G401 (cell line): ENCODE measurements around the gene UCK1. TPM values are rescaled to one million over a fixed set of nuclear protein-coding genes. Genes with fewer than 3 reads are reported as not detected.

Experiments used
- DNase-seq: peaks from one replicate; pipeline ENCODE4 v3.0.0-alpha.2; 2015; ENCODE audit warnings: low spot score
- in situ Hi-C: cut with HindIII; loops from 2 replicates; pipeline ENCODE4 v1.10.0; 2016; ENCODE audit warnings: low sequenced_read_pairs, mixed read lengths
- total RNA-seq: library from RNA; depleted of rRNA; stranded (reverse); fragments of >200 nt; shearing (Covaris generic); gene quantifications from 2 replicates; pipeline ENCODE4 v1.2.3, GENCODE V29; 2014; rRNA removed

The UCK1 gene
- total RNA-seq, 1 experiment from 2014 or later: 45.8 TPM

DNA sequence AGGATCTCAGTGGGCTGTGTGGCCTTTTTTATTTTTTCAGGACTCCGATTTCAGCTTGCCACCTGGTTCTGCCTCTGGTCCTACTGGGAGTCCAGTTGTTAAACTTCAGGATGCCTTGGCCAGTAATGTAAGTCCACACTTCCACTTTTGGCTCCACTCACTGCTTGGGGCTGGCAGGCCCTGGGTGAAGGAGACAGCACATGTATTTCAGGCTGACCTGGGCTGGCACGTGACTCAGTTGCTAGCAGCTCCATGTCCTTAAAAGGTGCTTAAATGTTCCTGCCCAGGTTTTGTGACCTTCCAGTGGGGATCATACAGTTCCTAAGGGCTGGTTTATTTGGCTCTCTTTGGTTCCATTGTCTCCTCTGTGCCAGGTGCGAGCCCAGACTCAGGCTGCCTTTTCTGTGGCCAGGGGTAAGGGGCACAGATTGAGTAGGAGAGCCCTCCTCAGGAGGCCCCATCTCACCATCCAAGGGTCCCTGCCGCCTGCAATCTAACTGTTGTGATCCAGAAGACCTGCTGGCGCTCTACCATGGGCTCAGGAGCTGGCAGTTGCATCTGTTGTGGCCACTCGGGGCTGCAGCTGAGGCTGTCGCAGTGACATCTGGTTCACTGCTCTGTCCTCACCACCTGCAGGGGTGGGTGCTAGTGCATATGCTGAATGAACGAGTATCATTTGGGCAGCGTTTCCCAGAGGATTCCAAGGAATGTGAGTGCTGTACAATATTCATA lies 47.6 kb downstream of the UCK1 start:
- in situ Hi-C loops: no loop called here
- peak; percentile 64 for DNase-seq

DNA sequence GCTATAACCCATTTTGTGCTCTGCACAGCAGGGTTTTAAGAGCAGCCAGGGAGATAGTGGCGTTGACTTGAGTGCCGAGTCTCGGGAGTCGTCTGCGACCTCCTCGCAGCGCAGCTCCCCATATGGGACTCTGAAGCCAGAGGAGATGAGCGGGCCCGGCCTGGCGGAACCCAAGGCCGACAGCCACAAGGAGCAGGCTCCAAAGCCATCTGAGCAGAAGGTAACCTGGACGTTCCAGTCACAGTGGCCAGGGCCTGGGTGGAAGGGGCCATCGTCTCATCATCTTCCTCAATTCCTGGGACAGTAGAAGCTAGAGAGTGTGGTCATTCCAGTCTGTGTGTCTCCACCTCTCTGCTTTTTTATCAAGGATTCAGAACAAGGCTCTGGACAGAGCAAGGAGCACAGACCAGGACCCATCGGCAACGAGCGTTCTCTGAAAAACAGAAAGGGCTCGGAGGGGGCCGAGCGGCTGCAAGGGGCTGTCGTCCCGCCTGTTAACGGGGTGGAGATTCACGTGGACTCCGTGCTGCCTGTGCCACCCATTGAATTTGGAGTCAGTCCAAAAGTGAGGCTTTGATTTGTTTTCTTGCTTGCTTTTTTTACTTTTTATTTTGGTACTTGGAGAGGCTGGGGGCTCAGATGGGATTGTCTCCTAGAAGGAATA lies 48.6 kb downstream of the UCK1 start:
- no peak for DNase-seq
- in situ Hi-C loops: no loop called here

- in situ Hi-C loops: no loop called here
- peak; percentile 46 for DNase-seq
Observed at GRCh38 chr9:131481441-131482342, 49.4 kb downstream of the UCK1 start.

- DNase-seq: no peak
- in situ Hi-C loops: no loop called here
Observed at GRCh38 chr9:131480258-131480657, 50.8 kb downstream of the UCK1 start.

DNA sequence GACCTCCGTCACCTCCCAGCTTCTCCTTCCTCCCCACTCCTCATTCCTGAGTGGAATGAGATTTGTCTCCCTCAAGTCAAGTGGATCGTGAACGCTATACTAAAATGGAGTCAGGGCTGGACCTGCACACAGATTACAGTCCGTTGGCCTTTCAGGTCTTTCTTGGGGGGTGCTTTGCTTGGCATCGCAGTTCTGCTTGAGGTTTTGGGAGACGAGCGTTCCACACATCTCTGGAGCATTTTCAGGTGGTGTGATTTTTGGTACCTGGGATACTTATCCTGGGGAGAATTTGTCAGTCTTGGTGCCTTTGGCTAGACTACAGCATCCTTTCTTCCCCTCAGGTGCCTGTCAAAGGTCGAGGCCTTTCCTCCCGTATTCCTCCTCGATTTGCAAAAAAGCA lies 52.2 kb downstream of the UCK1 start:
- no peak for DNase-seq
- in situ Hi-C loops: no loop called here

- in situ Hi-C loops: no loop called here
- DNase-seq: peak; percentile 41
Observed at GRCh38 chr9:131478421-131478868, 52.6 kb downstream of the UCK1 start.

- in situ Hi-C loops: no loop called here
- DNase-seq: no peak
Observed at GRCh38 chr9:131477816-131478419, 53.1 kb downstream of the UCK1 start.

GRCh38 chr9:131477367-131477766 lies 53.7 kb downstream of the UCK1 start:
- in situ Hi-C loops: no loop called here
- DNase-seq: no peak

GRCh38 chr9:131476777-131477345 lies 54.2 kb downstream of the UCK1 start:
- DNase-seq: peak; percentile 45
- in situ Hi-C loops: no loop called here

- DNase-seq: peak; percentile 78
- in situ Hi-C loops: no loop called here
Observed at GRCh38 chr9:131475956-131476776, 54.9 kb downstream of the UCK1 start.

- no peak for DNase-seq
- in situ Hi-C loops: no loop called here
Observed at GRCh38 chr9:131475111-131475955, 55.7 kb downstream of the UCK1 start.

- DNase-seq: no peak
- in situ Hi-C loops: no loop called here
Observed at GRCh38 chr9:131474711-131475110, 56.4 kb downstream of the UCK1 start.

DNA sequence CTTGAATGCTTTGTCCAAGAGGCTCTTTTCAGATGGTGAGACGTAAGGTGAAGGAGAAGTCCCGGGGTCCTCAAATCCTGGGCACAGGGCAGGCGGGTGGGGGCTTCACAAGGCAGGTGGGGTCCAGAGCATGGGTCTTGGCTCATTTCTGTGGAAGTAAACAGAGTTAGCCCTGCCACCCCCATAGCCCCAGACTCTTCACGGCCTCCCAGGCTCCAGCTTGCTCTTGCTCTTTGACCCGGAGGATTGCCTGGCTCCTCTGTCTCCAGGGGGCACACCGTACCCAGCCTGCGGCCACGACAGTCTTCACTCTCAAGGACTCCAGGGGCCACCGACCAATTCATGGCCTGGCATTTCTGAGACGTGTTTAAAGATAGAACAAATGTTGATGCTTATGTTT lies 57.2 kb downstream of the UCK1 start:
- no peak for DNase-seq
- in situ Hi-C loops: no loop called here

Other genes with a start within 250 kb of the UCK1 start
- 6.4 and 8.2 TPM in 2 replicates for gene PLPP7, start 241.5 kb downstream of the UCK1 start, total RNA-seq
- 48.4 and 51.2 TPM in 2 replicates for gene PRRC2B, start 137.2 kb downstream of the UCK1 start, total RNA-seq
- gene POMT1, start 28.3 kb downstream of the UCK1 start, total RNA-seq: 19.4 and 36.5 TPM in 2 replicates
- gene PRRT1B, start 14.3 kb upstream of the UCK1 start, total RNA-seq: not detected in 2 replicates
- gene RAPGEF1, start 208.8 kb upstream of the UCK1 start, total RNA-seq: 31.0 and 40.8 TPM in 2 replicates